ENCODE data around the gene HECTD2. TPM values are rescaled to one million over a fixed set of nuclear protein-coding genes. Genes with fewer than 3 reads are reported as not detected.

The HECTD2 gene
- polyA plus RNA-seq, 3 donors, result 0.12 TPM; not detected in 2

DNA sequence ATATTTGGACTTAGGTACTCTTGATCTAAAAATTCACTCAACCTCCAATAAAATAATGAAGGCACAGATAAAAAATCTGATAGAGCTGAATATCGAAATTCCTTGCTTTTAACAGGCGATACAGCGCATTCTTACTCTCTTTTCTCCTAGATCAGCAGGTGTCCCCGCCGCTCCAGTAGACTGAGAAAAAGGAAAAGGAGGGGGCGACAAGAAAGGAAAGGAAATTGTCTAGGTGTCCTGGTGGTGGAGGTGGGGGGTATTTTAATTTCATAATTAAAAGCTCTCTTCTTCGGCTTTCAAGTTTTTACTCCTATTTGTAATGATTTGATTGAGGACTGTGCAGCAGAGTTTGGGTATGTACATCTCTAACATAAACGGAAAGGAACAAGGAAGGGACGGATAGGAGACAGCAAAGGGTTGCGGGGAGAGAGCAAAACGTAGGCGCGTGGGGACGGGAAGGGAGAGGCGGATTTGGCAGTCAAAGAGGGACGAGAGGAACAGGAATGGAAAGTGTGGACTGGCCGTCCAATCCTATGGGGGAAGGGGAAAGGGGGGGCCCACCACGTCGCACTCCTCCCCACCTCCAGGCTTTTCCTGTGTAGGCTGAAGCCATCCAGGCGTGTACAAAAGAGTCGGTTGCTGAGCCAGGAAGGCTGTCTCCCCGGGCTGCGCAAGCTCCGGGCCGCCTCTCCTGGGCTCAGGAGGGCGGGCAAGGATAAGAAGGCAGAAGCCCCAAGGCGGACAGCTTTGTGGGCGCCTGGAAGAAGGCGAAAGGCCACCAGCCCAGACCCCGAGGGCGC is 875 bp upstream of the HECTD2 start:
- Histone ChIP-seq H3K9ac (ENCODE audit: insufficient read depth, low read length, poor library complexity, severe bottlenecking) (peak overlapping the region; percentile 84), H3K4me3 (replicated peaks in 1 of 3; ENCODE audit: low read depth in 2 of 3, low read length in 3 of 3) (peak overlapping the region; percentile 67 to 90 (median 81)), H3K4me1 (ENCODE audit: control insufficient read depth in 1 of 2, insufficient read depth in 2 of 2, low read length in 2 of 2) (peaks cover 12 to 18% of the 10 kb centered on the region in 2 donors), H2AFZ (ENCODE audit: insufficient read depth, low read depth, low read length, poor library complexity, severe bottlenecking) (peak overlapping the region; percentile 90), H3K27me3 (ENCODE audit: control insufficient read depth in 2 of 2, insufficient read depth in 2 of 2, low read length in 2 of 2) (peaks cover 17 to 30% of the 10 kb centered on the region in 2 donors), H3K79me2 (ENCODE audit: insufficient read depth, low read length) (no peaks in the 10 kb centered on the region), H3K9me3 (replicated peaks in 1 of 2; ENCODE audit: control insufficient read depth in 1 of 2, insufficient read depth in 1 of 2, low read length in 2 of 2) (no peaks in the 10 kb centered on the region), H4K20me1 (ENCODE audit: insufficient read depth, low read length) (no peaks in the 10 kb centered on the region), H3K27ac (ENCODE audit: low read depth in 1 of 2, low read length in 2 of 2) (peak overlapping the region; percentile 47 to 86), H3K4me2 (replicated peaks; ENCODE audit: extremely low read depth, low read length, poor library complexity, severe bottlenecking) (peak overlapping the region; percentile 96), H3K36me3 (replicated peaks in 1 of 2; ENCODE audit: control insufficient read depth in 1 of 2, insufficient read depth in 2 of 2, low read length in 2 of 2) (no peaks in the 10 kb centered on the region)
- peak overlapping the region; percentile 90 to 96 for H3K4me3 Mint-ChIP-seq
- TF ChIP-seq, protein P1, sequence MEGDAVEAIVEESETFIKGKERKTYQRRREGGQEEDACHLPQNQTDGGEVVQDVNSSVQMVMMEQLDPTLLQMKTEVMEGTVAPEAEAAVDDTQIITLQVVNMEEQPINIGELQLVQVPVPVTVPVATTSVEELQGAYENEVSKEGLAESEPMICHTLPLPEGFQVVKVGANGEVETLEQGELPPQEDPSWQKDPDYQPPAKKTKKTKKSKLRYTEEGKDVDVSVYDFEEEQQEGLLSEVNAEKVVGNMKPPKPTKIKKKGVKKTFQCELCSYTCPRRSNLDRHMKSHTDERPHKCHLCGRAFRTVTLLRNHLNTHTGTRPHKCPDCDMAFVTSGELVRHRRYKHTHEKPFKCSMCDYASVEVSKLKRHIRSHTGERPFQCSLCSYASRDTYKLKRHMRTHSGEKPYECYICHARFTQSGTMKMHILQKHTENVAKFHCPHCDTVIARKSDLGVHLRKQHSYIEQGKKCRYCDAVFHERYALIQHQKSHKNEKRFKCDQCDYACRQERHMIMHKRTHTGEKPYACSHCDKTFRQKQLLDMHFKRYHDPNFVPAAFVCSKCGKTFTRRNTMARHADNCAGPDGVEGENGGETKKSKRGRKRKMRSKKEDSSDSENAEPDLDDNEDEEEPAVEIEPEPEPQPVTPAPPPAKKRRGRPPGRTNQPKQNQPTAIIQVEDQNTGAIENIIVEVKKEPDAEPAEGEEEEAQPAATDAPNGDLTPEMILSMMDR (IDR thresholded peaks at IDR 0.05), result no peak
- H3K4me1 Mint-ChIP-seq, result peaks cover 15% of the 10 kb centered on the region
- DNase-seq, result peak in 2 of 3 donors; percentile 11 to 25
- WGBS (ENCODE audit: insufficient coverage), result 0% methylated on average over 20 of the region's 31 CpGs
- H3K27ac Mint-ChIP-seq, result peak overlapping the region in 6 of 7 donors; percentile 58 to 91 (median 82)
- intact Hi-C loops (cut with micrococcal nuclease), result no loop called here
- peaks cover 14 to 23% (median 18%) of the 10 kb centered on the region in 3 donors for H3K27me3 Mint-ChIP-seq (ENCODE audit: low read depth in 3 of 3)
- H3K36me3 Mint-ChIP-seq, result no peaks in the 10 kb centered on the region
- H3K9me3 Mint-ChIP-seq, result no peaks in the 10 kb centered on the region

DNA sequence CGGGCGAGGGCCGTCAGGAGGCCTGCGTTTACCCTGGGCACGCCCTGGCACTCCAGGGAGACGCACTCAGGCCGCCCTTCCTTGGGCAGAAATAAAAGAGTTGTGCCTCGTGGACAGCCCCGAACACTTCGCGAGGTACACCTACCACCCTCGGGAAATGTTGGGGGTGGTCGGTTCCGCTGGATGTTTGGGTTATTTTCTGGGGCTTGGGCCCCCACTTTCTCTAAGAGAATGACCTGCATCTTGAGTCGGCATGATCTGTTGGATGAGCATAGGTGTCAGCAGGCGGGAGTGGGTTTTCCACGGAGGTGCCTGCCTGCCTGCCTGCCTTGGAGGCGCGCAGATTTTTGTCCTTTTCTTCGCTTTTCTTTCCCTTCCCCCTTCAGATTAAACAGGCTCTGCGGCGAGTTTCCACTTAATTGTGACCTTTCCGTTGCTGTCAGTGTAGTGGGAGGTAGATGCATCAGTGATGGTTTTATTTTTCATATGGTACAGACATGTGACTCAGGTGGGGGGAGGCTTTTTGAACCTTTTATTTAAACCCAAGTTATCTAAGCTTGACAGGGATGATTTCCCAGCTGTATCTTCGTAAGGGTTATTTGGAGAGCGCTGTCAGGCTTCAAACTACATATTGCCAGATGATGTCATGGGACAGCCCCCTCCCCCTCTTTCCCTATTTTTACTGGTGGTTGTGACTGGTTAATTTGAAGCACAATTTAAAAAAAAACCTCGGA is 661 bp downstream of the HECTD2 start:
- H3K9me3 ChIP-seq (replicated peaks in 1 of 2; ENCODE audit: control insufficient read depth in 1 of 2, insufficient read depth in 1 of 2, low read length in 2 of 2), result no peaks in the 10 kb centered on the region
- peaks cover 30% of the 10 kb centered on the region in 2 donors for H3K27me3 ChIP-seq (ENCODE audit: control insufficient read depth in 2 of 2, insufficient read depth in 2 of 2, low read length in 2 of 2)
- peak overlapping the region; percentile 90 for H2AFZ ChIP-seq (ENCODE audit: insufficient read depth, low read depth, low read length, poor library complexity, severe bottlenecking)
- H3K4me2 ChIP-seq (replicated peaks; ENCODE audit: extremely low read depth, low read length, poor library complexity, severe bottlenecking), result peak overlapping the region; percentile 86
- no peaks in the 10 kb centered on the region for H3K36me3 ChIP-seq (replicated peaks in 1 of 2; ENCODE audit: control insufficient read depth in 1 of 2, insufficient read depth in 2 of 2, low read length in 2 of 2)
- WGBS (ENCODE audit: insufficient coverage), result 0% methylated on average over 8 of the region's 26 CpGs
- H3K36me3 Mint-ChIP-seq, result no peaks in the 10 kb centered on the region
- H3K4me3 ChIP-seq (replicated peaks in 1 of 3; ENCODE audit: low read depth in 2 of 3, low read length in 3 of 3), result peak overlapping the region; percentile 20 to 90 (median 27)
- H3K27ac ChIP-seq (ENCODE audit: low read depth in 1 of 2, low read length in 2 of 2), result peak overlapping the region in 1 of 2 donors; percentile 35
- peak overlapping the region; percentile 84 for H3K9ac ChIP-seq (ENCODE audit: insufficient read depth, low read length, poor library complexity, severe bottlenecking)
- TF ChIP-seq, protein P1 (IDR thresholded peaks at IDR 0.05), result peak; percentile 14
- no peak for DNase-seq
- H3K79me2 ChIP-seq (ENCODE audit: insufficient read depth, low read length), result no peaks in the 10 kb centered on the region
- H3K4me1 ChIP-seq (ENCODE audit: control insufficient read depth in 1 of 2, insufficient read depth in 2 of 2, low read length in 2 of 2), result peaks cover 12 to 18% of the 10 kb centered on the region in 2 donors
- H4K20me1 ChIP-seq (ENCODE audit: insufficient read depth, low read length), result no peaks in the 10 kb centered on the region
- H3K27me3 Mint-ChIP-seq (ENCODE audit: low read depth in 3 of 3), result peaks cover 15 to 23% (median 16%) of the 10 kb centered on the region in 3 donors
- H3K4me1 Mint-ChIP-seq, result peaks cover 15% of the 10 kb centered on the region
- peak overlapping the region; percentile 84 to 90 for H3K4me3 Mint-ChIP-seq
- H3K9me3 Mint-ChIP-seq, result no peaks in the 10 kb centered on the region
- intact Hi-C loops (cut with micrococcal nuclease), result no loop called here
- peak overlapping the region in 4 of 7 donors; percentile 39 to 81 (median 66) for H3K27ac Mint-ChIP-seq
